ENCODE results near the gene DACH1. TPM values are rescaled to one million over a fixed set of nuclear protein-coding genes. Genes with fewer than 3 reads are reported as not detected.
A peak's percentile ranks its signal among the peaks of the same experiment; 100 is the strongest.

Gene DACH1
- total and polyA plus RNA-seq, 12 donors, result 1.2 to 5.2 (median 2.6) TPM

DNA sequence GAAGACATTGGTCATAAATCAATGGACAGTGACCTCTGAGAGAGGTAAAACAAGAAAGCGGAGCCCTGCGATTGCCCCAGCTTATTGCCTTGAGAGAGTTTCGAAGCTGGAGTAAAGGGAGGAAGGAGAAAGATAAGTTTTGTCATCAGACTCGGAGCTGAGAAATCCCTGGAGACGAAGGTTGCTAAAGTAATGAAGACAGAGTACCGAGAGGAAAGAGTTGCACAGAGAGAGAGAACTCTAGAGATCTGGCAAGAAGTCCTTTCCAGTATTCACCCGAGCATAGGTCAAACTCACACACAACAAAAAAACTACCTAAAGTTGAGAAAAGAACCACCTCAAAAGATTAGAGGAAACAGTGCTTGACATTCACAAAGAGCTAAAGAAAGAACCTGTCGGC lies 472.0 kb downstream of the DACH1 start:
- TF ChIP-seq, protein P1, sequence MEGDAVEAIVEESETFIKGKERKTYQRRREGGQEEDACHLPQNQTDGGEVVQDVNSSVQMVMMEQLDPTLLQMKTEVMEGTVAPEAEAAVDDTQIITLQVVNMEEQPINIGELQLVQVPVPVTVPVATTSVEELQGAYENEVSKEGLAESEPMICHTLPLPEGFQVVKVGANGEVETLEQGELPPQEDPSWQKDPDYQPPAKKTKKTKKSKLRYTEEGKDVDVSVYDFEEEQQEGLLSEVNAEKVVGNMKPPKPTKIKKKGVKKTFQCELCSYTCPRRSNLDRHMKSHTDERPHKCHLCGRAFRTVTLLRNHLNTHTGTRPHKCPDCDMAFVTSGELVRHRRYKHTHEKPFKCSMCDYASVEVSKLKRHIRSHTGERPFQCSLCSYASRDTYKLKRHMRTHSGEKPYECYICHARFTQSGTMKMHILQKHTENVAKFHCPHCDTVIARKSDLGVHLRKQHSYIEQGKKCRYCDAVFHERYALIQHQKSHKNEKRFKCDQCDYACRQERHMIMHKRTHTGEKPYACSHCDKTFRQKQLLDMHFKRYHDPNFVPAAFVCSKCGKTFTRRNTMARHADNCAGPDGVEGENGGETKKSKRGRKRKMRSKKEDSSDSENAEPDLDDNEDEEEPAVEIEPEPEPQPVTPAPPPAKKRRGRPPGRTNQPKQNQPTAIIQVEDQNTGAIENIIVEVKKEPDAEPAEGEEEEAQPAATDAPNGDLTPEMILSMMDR (IDR thresholded peaks at IDR 0.05), result no peak
- H3K27me3 ChIP-seq, result no peaks in the 10 kb centered on the region
- H3K4me1 ChIP-seq, result peaks cover 0 to 8% (median 0%) of the 10 kb centered on the region in 9 donors
- DNase-seq (no peak), ATAC-seq (peak in 3 of 8 donors; percentile 42 to 54 (median 42))
- WGBS, 2 donors, result 35 to 57% methylated on average over 8 of the region's 8 CpGs
- peak overlapping the region in 3 of 10 donors; percentile 13 to 42 (median 37) for H3K27ac ChIP-seq
- H3K4me3 ChIP-seq, result peak overlapping the region in 5 of 10 donors; percentile 6 to 35 (median 17)
- no peaks in the 10 kb centered on the region for H3K36me3 ChIP-seq
- H3K9me3 ChIP-seq, result peaks cover 0 to 17% (median 5%) of the 10 kb centered on the region in 11 donors
- intact Hi-C loops (cut with DNase I), result loop anchor here in 2 of 10 donors (10.0 kb wide), 2 partner anchors 130 to 470 kb away; partner anchors contain the start of gene DACH1 (in 1 of the 2)

DNA sequence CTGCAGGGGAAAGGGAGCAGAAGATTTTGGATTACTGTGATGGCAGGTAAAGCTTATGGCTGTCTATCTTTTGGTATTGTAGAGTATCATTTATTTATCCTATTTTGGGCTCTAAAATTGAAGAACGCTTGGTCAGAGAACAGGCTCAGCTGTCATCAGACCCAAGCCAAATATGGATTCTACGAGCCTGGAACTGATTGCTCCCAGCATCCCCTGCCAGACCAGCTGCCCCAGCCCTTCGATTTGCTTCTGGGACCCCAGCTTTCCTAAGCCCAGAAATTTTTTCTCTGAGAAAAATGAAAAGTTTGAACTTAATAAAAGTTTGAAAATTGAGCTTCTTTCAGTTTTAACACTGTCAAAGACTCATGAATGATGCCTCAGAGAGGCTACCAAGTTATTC lies 472.8 kb downstream of the DACH1 start:
- WGBS, 2 donors, result 73 to 81% methylated on average over 3 of the region's 3 CpGs
- Histone ChIP-seq H3K27me3 (no peaks in the 10 kb centered on the region), H3K9me3 (peaks cover 0 to 18% (median 5%) of the 10 kb centered on the region in 11 donors), H3K4me3 (no peak overlapping the region), H3K27ac (peak overlapping the region in 1 of 10 donors; percentile 42), H3K36me3 (no peaks in the 10 kb centered on the region), H3K4me1 (peaks cover 0 to 8% (median 0%) of the 10 kb centered on the region in 9 donors)
- intact Hi-C loops (cut with DNase I), result loop anchor here in 2 of 10 donors (10.0 kb wide), 2 partner anchors 129 to 471 kb away; partner anchors contain the start of gene DACH1 (in 1 of the 2)
- no peak for ATAC-seq
- no peak for DNase-seq
- TF ChIP-seq, protein P1 (IDR thresholded peaks at IDR 0.05), result no peak

All from heart right ventricle (tissue), 16 donors.